WTC11 (cell line): ENCODE measurements around the gene LAMA5. TPM values are rescaled to one million over a fixed set of nuclear protein-coding genes. Genes with fewer than 3 reads are reported as not detected.

Experiments
- ATAC-seq: fragments of 200-7000 bp; cut with Tn5 transposase; 2 replicates; pipeline ENCODE4 v1.10.0; 2021; ENCODE audit warnings: mild to moderate bottlenecking, moderate library complexity
- CTCF ChIA-PET: fragments of 300-600 bp; sonication (Branson Sonifier 250); formaldehyde crosslinking; loops from one replicate; lab custom pipeline; 2021; ENCODE audit warnings: antibody characterized with exemption; lab: Charles Lee
- POLR2A ChIA-PET: fragments of 350-600 bp; sonication (Branson Sonifier 250); formaldehyde crosslinking; loops from one replicate; lab custom pipeline; 2021; ENCODE audit warnings: antibody characterized with exemption; lab: Charles Lee
- DNase-seq: peaks from one replicate; pipeline ENCODE4 v3.0.0; 2021; ENCODE audit warnings: low spot score
- H3K27ac Mint-ChIP-seq: 2 replicates; pipeline ENCODE4 v1.8.0; 2021; ENCODE audit warnings: mixed read lengths
- H3K27me3 Mint-ChIP-seq: 2 replicates; pipeline ENCODE4 v1.8.0; 2021; ENCODE audit warnings: low read depth, mild to moderate bottlenecking, moderate library complexity, mixed read lengths
- H3K36me3 Mint-ChIP-seq: 2 replicates; pipeline ENCODE4 v1.8.0; 2021; ENCODE audit warnings: mixed read lengths
- H3K4me1 Mint-ChIP-seq: 2 replicates; pipeline ENCODE4 v1.8.0; 2022; ENCODE audit warnings: mixed read lengths
- H3K4me3 Mint-ChIP-seq: 2 replicates; pipeline ENCODE4 v1.8.0; 2021; ENCODE audit warnings: mild to moderate bottlenecking, moderate library complexity, mixed read lengths
- H3K9me3 Mint-ChIP-seq: 2 replicates; pipeline ENCODE4 v1.8.0; 2021; ENCODE audit warnings: mixed read lengths
- ATF1 ChIP-seq: sonication (generic); formaldehyde crosslinking; IDR thresholded peaks from 2 replicates; pipeline ENCODE4 v1.8.1; 2023; ENCODE audit warnings: mild to moderate bottlenecking, moderate library complexity, missing genetic modification reagents
- ATF3 ChIP-seq: sonication (generic); formaldehyde crosslinking; conservative IDR thresholded peaks from 2 replicates; pipeline ENCODE4 v1.8.1; 2022; ENCODE audit warnings: mild to moderate bottlenecking, missing genetic modification reagents
- CREB1 ChIP-seq: sonication (generic); formaldehyde crosslinking; IDR thresholded peaks from 2 replicates; pipeline ENCODE4 v1.8.0; 2023; ENCODE audit warnings: mild to moderate bottlenecking, missing genetic modification reagents
- E2F5 ChIP-seq: sonication (generic); formaldehyde crosslinking; IDR thresholded peaks from 2 replicates; pipeline ENCODE4 v1.8.1; 2022; ENCODE audit warnings: mild to moderate bottlenecking, moderate library complexity, missing genetic modification reagents
- ELF4 ChIP-seq: sonication (generic); formaldehyde crosslinking; IDR thresholded peaks from 2 replicates; pipeline ENCODE4 v1.8.1; 2022; ENCODE audit warnings: low read depth, mild to moderate bottlenecking, moderate library complexity, missing genetic modification reagents
- ERG ChIP-seq: fragments of 250-450 bp; sonication (Bioruptor Pico); IDR thresholded peaks from 2 replicates; pipeline ENCODE4 v1.8.0; 2021; ENCODE audit warnings: mild to moderate bottlenecking
- ESRRA ChIP-seq: sonication (generic); formaldehyde crosslinking; IDR thresholded peaks from 2 replicates; pipeline ENCODE4 v1.8.1; 2022; ENCODE audit warnings: mild to moderate bottlenecking, missing genetic modification reagents, borderline replicate concordance
- FOXK1 ChIP-seq: sonication (generic); formaldehyde crosslinking; IDR thresholded peaks from 2 replicates; pipeline ENCODE4 v1.8.0; 2022; ENCODE audit warnings: mild to moderate bottlenecking, moderate library complexity, missing genetic modification reagents
- FOXP1 ChIP-seq: sonication (generic); formaldehyde crosslinking; IDR thresholded peaks from 2 replicates; pipeline ENCODE4 v1.8.0; 2022; ENCODE audit warnings: missing genetic modification reagents, mild to moderate bottlenecking, moderate library complexity, borderline replicate concordance
- GABPB1 ChIP-seq: sonication (generic); formaldehyde crosslinking; IDR thresholded peaks from 2 replicates; pipeline ENCODE4 v1.8.1; 2023; ENCODE audit warnings: mild to moderate bottlenecking, missing genetic modification reagents
- HMGA2 ChIP-seq: fragments of 250-450 bp; sonication (Bioruptor Pico); IDR thresholded peaks from 2 replicates; pipeline ENCODE4 v1.4.0; 2021; ENCODE audit warnings: mild to moderate bottlenecking, moderate library complexity
- IRF2 ChIP-seq: sonication (generic); formaldehyde crosslinking; IDR thresholded peaks from 2 replicates; pipeline ENCODE4 v1.8.0; 2022; ENCODE audit warnings: low read depth, missing genetic modification reagents, borderline replicate concordance
- MLX ChIP-seq: sonication (generic); formaldehyde crosslinking; IDR thresholded peaks from 2 replicates; pipeline ENCODE4 v1.8.1; 2023; ENCODE audit warnings: mild to moderate bottlenecking, missing genetic modification reagents, moderate library complexity
- NFYB ChIP-seq: sonication (generic); formaldehyde crosslinking; conservative IDR thresholded peaks from 2 replicates; pipeline ENCODE4 v1.8.0; 2022; ENCODE audit warnings: low read depth, missing genetic modification reagents
- PREB ChIP-seq: sonication (generic); formaldehyde crosslinking; IDR thresholded peaks from 2 replicates; pipeline ENCODE4 v1.8.1; 2022; ENCODE audit warnings: mild to moderate bottlenecking, missing genetic modification reagents, moderate library complexity, borderline replicate concordance
- PRRX2 ChIP-seq: fragments of 250-450 bp; sonication (Bioruptor Pico); IDR thresholded peaks from 2 replicates; pipeline ENCODE4 v1.8.0; 2021; ENCODE audit warnings: mild to moderate bottlenecking
- RELA ChIP-seq: sonication (generic); formaldehyde crosslinking; IDR thresholded peaks from 2 replicates; pipeline ENCODE4 v1.8.1; 2022; ENCODE audit warnings: missing genetic modification reagents, mild to moderate bottlenecking, borderline replicate concordance
- RORB ChIP-seq: fragments of 250-450 bp; sonication (Bioruptor Pico); IDR thresholded peaks from 2 replicates; pipeline ENCODE4 v1.9.0; 2021; ENCODE audit warnings: mild to moderate bottlenecking
- SP1 ChIP-seq: sonication (generic); formaldehyde crosslinking; conservative IDR thresholded peaks from 2 replicates; pipeline ENCODE4 v1.8.1; 2022; ENCODE audit warnings: missing genetic modification reagents
- TCF7 ChIP-seq: sonication (generic); formaldehyde crosslinking; IDR thresholded peaks from 2 replicates; pipeline ENCODE4 v1.8.0; 2022; ENCODE audit warnings: mild to moderate bottlenecking, low read depth, missing genetic modification reagents, moderate library complexity
- TEAD4 ChIP-seq: sonication (generic); formaldehyde crosslinking; IDR thresholded peaks from 2 replicates; pipeline ENCODE4 v1.8.0; 2022; ENCODE audit warnings: mild to moderate bottlenecking, missing genetic modification reagents
- ZMAT4 ChIP-seq: fragments of 250-450 bp; sonication (Bioruptor Pico); IDR thresholded peaks from 2 replicates; pipeline ENCODE4 v1.9.0; 2021; ENCODE audit warnings: mild to moderate bottlenecking
- ZNF281 ChIP-seq: sonication (generic); formaldehyde crosslinking; IDR thresholded peaks from 2 replicates; pipeline ENCODE4 v1.8.0; 2023; ENCODE audit warnings: mild to moderate bottlenecking, missing genetic modification reagents
- total RNA-seq: library from RNA; stranded (reverse); gene quantifications from 3 replicates; pipeline ENCODE4 v1.2.3, GENCODE V29; 2021

The LAMA5 gene
- total RNA-seq, 1 experiment from 2014 or later, result 329 TPM

- DNase-seq (no peak), ATAC-seq (no peak)
- ChIA-PET POLR2A (no interaction called here), CTCF (no interaction called here)
- Mint-ChIP-seq H3K4me1 (no peaks in the 10 kb centered on the region), H3K36me3 (peaks cover 52% of the 10 kb centered on the region), H3K4me3 (no peak overlapping the region), H3K27me3 (no peaks in the 10 kb centered on the region), H3K9me3 (0 out of 2 replicates have a peak, but pooled peaks cover 4% of the 10 kb centered on the region), H3K27ac (no peak overlapping the region)
- TF ChIP-seq TCF7 (CRISPR knock-in tag) (no peak), IRF2 (no peak), ERG (CRISPR knock-in tag) (no peak), FOXK1 (CRISPR knock-in tag) (no peak), NFYB (no peak), E2F5 (no peak)
Observed at GRCh38 chr20:62322492-62323041, 44.5 kb downstream of the LAMA5 start.

- ATAC-seq (no peak), DNase-seq (no peak)
- no peaks in the 10 kb centered on the region for H3K27me3 Mint-ChIP-seq
- no peak overlapping the region for H3K4me3 Mint-ChIP-seq
- H3K27ac Mint-ChIP-seq, result no peak overlapping the region
- CTCF ChIA-PET, result no interaction called here
- H3K4me1 Mint-ChIP-seq, result no peaks in the 10 kb centered on the region
- 0 out of 2 replicates have a peak, but pooled peaks cover 4% of the 10 kb centered on the region for H3K9me3 Mint-ChIP-seq
- TF ChIP-seq ELF4 (CRISPR knock-in tag) (no peak), ATF1 (no peak), MLX (CRISPR knock-in tag) (no peak), ZNF281 (CRISPR knock-in tag) (no peak), GABPB1 (CRISPR knock-in tag) (no peak), HMGA2 (CRISPR knock-in tag) (no peak), ZMAT4 (no peak), CREB1 (no peak), TEAD4 (no peak), SP1 (CRISPR knock-in tag) (no peak), ESRRA (CRISPR knock-in tag) (no peak), PREB (CRISPR knock-in tag) (no peak), RELA (no peak), PRRX2 (no peak), ATF3 (CRISPR knock-in tag) (no peak), FOXP1 (CRISPR knock-in tag) (no peak), RORB (no peak)
- POLR2A ChIA-PET, result no interaction called here
- H3K36me3 Mint-ChIP-seq, result peaks cover 50% of the 10 kb centered on the region
Observed at GRCh38 chr20:62321975-62322374, 45.1 kb downstream of the LAMA5 start.
